Hepatocyte (in vitro differentiated cells): ENCODE results near the gene SLC9A1. TPM values are rescaled to one million over a fixed set of nuclear protein-coding genes. Genes with fewer than 3 reads are reported as not detected.
A peak's percentile ranks its signal among the peaks of the same experiment; 100 is the strongest.

Experiments
- DNase-seq: peaks from one replicate; pipeline ENCODE4 v3.0.0-alpha.2; 2016; ENCODE audit warnings: low spot score
- H2AFZ ChIP-seq: fragments of 200-600 bp; sonication (generic); 2 replicates; pipeline ENCODE4 v1.6.0; 2016; ENCODE audit warnings: antibody characterized with exemption, mild to moderate bottlenecking
- H3K27ac ChIP-seq: fragments of 200-600 bp; sonication (generic); 2 replicates; pipeline ENCODE4 v1.5.1; 2016; ENCODE audit warnings: mild to moderate bottlenecking
- H3K27me3 ChIP-seq: fragments of 200-600 bp; sonication (generic); 2 replicates; pipeline ENCODE4 v1.6.1; 2016
- H3K36me3 ChIP-seq: fragments of 200-600 bp; sonication (generic); replicated peaks from 2 replicates; pipeline ENCODE4 v1.5.1; 2016; ENCODE audit warnings: low read depth; ENCODE audit not compliant: insufficient read depth
- H3K4me1 ChIP-seq: fragments of 200-600 bp; sonication (generic); 2 replicates; pipeline ENCODE4 v1.5.1; 2016; ENCODE audit warnings: mild to moderate bottlenecking, moderate library complexity; ENCODE audit not compliant: insufficient read depth
- H3K4me2 ChIP-seq: fragments of 200-600 bp; sonication (generic); 2 replicates; pipeline ENCODE4 v1.6.0; 2016
- H3K4me3 ChIP-seq: fragments of 200-600 bp; sonication (generic); 2 replicates; pipeline ENCODE4 v1.5.1; 2016; ENCODE audit warnings: mild to moderate bottlenecking
- H3K79me2 ChIP-seq: fragments of 200-600 bp; sonication (generic); 2 replicates; pipeline ENCODE4 v1.6.0; 2017; ENCODE audit warnings: mild to moderate bottlenecking
- H3K9me2 ChIP-seq: fragments of 200-600 bp; sonication (generic); replicated peaks from 2 replicates; pipeline ENCODE4 v1.6.0; 2017; ENCODE audit warnings: mild to moderate bottlenecking; ENCODE audit not compliant: insufficient read depth
- H3K9me3 ChIP-seq: fragments of 200-600 bp; sonication (generic); 2 replicates; pipeline ENCODE4 v1.5.1; 2016; ENCODE audit warnings: low read depth, mild to moderate bottlenecking
- H4K20me1 ChIP-seq: fragments of 200-600 bp; sonication (generic); 2 replicates; pipeline ENCODE4 v1.6.0; 2016; ENCODE audit warnings: mild to moderate bottlenecking; ENCODE audit not compliant: insufficient read depth, poor library complexity, severe bottlenecking
- CTCF ChIP-seq: fragments of 200-600 bp; sonication (generic); IDR thresholded peaks from 2 replicates; pipeline ENCODE4 v1.5.1; 2016; ENCODE audit warnings: antibody characterized with exemption, mild to moderate bottlenecking; ENCODE audit not compliant: poor library complexity
- EZH2 ChIP-seq: fragments of 200-600 bp; sonication (generic); IDR thresholded peaks from 2 replicates; pipeline ENCODE4 v1.6.1; 2016; ENCODE audit warnings: antibody characterized with exemption, mild to moderate bottlenecking, borderline replicate concordance
- EZH2phosphoT487 ChIP-seq: fragments of 200-600 bp; sonication (generic); IDR thresholded peaks from one replicate; pipeline ENCODE4 v1.6.1; 2018; ENCODE audit warnings: antibody characterized with exemption, mild to moderate bottlenecking, low read depth, moderate library complexity; ENCODE audit not compliant: unreplicated experiment, severe bottlenecking
- WGBS: methylation state at CpG from one replicate; pipeline ENCODE4 v1.1.6; 2016; ENCODE audit warnings: low lambda C conversion rate; ENCODE audit errors: missing lambda C conversion rate; 5-methylcytosine and 5-hydroxymethylcytosine counted together
- polyA plus RNA-seq: library from polyadenylated mRNA; unstranded; fragments of >200 nt; fragmentation: Nextera tagmentation; extraction: Ambion mirVana; gene quantifications from 2 replicates; pipeline ENCODE4 v1.2.1, GENCODE V29; 2016
- total RNA-seq: library from RNA; depleted of rRNA; stranded (reverse); fragments of >200 nt; gene quantifications from 2 replicates; pipeline ENCODE4 v1.2.3, GENCODE V29; 2014

SLC9A1 gene
- total and polyA plus RNA-seq, 2 experiments from 2014 or later = 13.3 to 31.3 TPM

GRCh38 chr1:27102707-27103468, 52.0 kb downstream of the SLC9A1 start:
- no peaks in the 10 kb centered on the region for H3K9me3 ChIP-seq
- no peaks in the 10 kb centered on the region for H3K27me3 ChIP-seq
- DNase-seq = peak; percentile 82
- no peak overlapping the region for H3K4me2 ChIP-seq
- H2AFZ ChIP-seq = no peak overlapping the region
- H4K20me1 ChIP-seq = no peaks in the 10 kb centered on the region
- H3K4me1 ChIP-seq = peaks cover 25% of the 10 kb centered on the region
- TF ChIP-seq CTCF (peak; percentile 88), EZH2 (no peak)
- H3K4me3 ChIP-seq = no peak overlapping the region
- WGBS = 47% methylated on average over 15 of the region's 15 CpGs
- H3K27ac ChIP-seq = no peak overlapping the region
- no peaks in the 10 kb centered on the region for H3K36me3 ChIP-seq
- no peaks in the 10 kb centered on the region for H3K79me2 ChIP-seq
- H3K9me2 ChIP-seq = no peaks in the 10 kb centered on the region

GRCh38 chr1:27102134-27102706, 52.7 kb downstream of the SLC9A1 start:
- DNase-seq = no peak
- Histone ChIP-seq H3K9me3 (no peaks in the 10 kb centered on the region), H3K27me3 (no peaks in the 10 kb centered on the region), H3K4me2 (no peak overlapping the region), H3K4me1 (peaks cover 25% of the 10 kb centered on the region), H3K4me3 (no peak overlapping the region), H3K36me3 (no peaks in the 10 kb centered on the region), H3K79me2 (no peaks in the 10 kb centered on the region), H4K20me1 (no peaks in the 10 kb centered on the region), H3K9me2 (no peaks in the 10 kb centered on the region), H3K27ac (no peak overlapping the region), H2AFZ (no peak overlapping the region)
- WGBS = 90% methylated on average over 17 of the region's 17 CpGs
- TF ChIP-seq EZH2phosphoT487 (no peak), EZH2 (no peak), CTCF (no peak)

- Histone ChIP-seq H3K4me1 (peaks cover 25% of the 10 kb centered on the region), H4K20me1 (no peaks in the 10 kb centered on the region), H3K36me3 (no peaks in the 10 kb centered on the region), H3K79me2 (no peaks in the 10 kb centered on the region), H3K27me3 (no peaks in the 10 kb centered on the region), H3K4me3 (no peak overlapping the region), H3K27ac (no peak overlapping the region), H3K4me2 (no peak overlapping the region), H3K9me3 (no peaks in the 10 kb centered on the region), H3K9me2 (no peaks in the 10 kb centered on the region), H2AFZ (no peak overlapping the region)
- TF ChIP-seq EZH2 (no peak), EZH2phosphoT487 (no peak), CTCF (no peak)
- 98% methylated on average over 10 of the region's 15 CpGs for WGBS
- no peak for DNase-seq
These were observed 53.2 kb downstream of the SLC9A1 start for GRCh38 chr1:27101696-27102095.
